Nephron (organoid): ENCODE measurements around the gene ARHGDIB.

ENCODE experiments used
- H3K27ac Mint-ChIP-seq, 3 experiments: 2 replicates each; pipeline ENCODE4 v1.8.0; 2020; ENCODE audit warnings: mixed read lengths in 3 of 3, mild to moderate bottlenecking in 2 of 3, moderate library complexity in 1 of 3
- H3K27me3 Mint-ChIP-seq: 2 replicates; pipeline ENCODE4 v1.8.0; 2021; ENCODE audit warnings: low read depth, mild to moderate bottlenecking, moderate library complexity, mixed read lengths
- H3K36me3 Mint-ChIP-seq: 2 replicates; pipeline ENCODE4 v1.8.0; 2020; ENCODE audit warnings: low read depth, mixed read lengths
- H3K4me1 Mint-ChIP-seq: 2 replicates; pipeline ENCODE4 v1.8.0; 2020; ENCODE audit warnings: mixed read lengths
- H3K4me3 Mint-ChIP-seq, 3 experiments: 2 replicates each; pipeline ENCODE4 v1.8.0; 2020; ENCODE audit warnings: mild to moderate bottlenecking in 3 of 3, mixed read lengths in 3 of 3, moderate library complexity in 2 of 3
- H3K9me3 Mint-ChIP-seq: 2 replicates; pipeline ENCODE4 v1.8.0; 2020; ENCODE audit warnings: mixed read lengths
- CTCF ChIP-seq, 3 experiments: fragments of 200-600 bp; sonication (generic); IDR thresholded peaks; one replicate each; pipeline ENCODE4 v1.5.0; 2021; ENCODE audit warnings: antibody characterized with exemption in 3 of 3; ENCODE audit not compliant: unreplicated experiment in 3 of 3

Gene ARHGDIB

DNA sequence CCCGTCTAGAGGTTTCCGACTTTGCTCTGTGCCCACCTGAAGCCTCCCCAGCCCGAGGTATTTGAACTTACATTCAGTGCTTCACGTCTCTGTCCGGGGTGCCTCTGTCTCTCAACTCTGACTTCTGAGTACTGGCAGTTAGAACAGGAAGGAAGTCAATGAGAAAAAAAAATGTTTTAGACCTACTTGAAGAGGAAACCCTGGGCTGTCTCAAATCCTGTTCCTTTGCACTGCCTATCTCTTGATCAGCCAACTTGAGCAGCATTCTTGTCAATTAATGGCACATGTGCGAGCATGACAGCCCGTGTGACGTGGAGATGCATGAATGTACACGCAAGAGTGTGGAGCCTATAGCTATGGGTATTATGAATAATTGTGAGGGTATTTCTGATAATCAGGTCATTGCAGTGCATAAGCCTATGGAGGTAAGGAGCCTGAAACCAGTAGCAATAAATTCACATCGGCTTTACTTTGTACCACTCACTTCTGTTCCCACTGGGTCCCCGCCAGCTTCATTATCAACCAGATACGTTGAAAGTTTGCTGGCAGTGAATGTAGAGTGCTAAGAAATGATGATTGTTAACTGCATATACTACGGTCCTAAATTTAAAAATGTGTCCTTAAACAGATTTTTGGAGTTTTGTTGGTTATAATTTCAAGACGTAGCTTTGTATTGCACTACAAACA, at the start of gene ARHGDIB:
ARHGDIB (minus strand) TSS at position 136 of the 687 bp plus-strand sequence. CDS start 10,889 bp downstream, outside the sequence.
- Mint-ChIP-seq H3K9me3 (no peaks in the 10 kb centered on the region), H3K4me3 (peak within 1 kb of the TSS; percentile 49 to 75 (median 57)), H3K4me1 (peaks cover 12% of the 10 kb centered on the region), H3K27ac (peak within 1 kb of the TSS; percentile 47 to 76 (median 68)), H3K36me3 (no peaks in the 10 kb centered on the region), H3K27me3 (no peaks in the 10 kb centered on the region)
- TF ChIP-seq CTCF (IDR thresholded peaks at IDR 0.05; ENCODE audit: unreplicated experiment in 3 of 3) = no peak

DNA sequence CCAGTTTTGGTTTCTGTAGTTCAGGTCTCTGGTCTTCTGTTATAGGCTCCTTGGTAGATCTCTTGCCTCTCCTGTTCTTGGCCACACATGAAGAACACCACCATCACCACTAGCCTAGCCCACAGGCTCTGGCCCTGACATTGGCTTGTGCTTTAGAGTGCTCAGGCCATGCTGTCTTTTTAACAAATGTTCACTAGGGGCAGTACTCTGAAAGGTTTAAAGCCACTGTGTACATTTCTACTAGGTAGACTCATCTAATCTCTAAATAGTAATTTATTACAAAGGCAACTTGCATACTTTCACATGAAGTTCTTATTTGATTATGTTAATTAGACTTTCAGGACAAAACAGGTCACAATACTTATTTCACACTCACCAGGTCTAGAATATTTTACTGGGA, 49.8 kb upstream of the ARHGDIB start:
- peaks cover 19% of the 10 kb centered on the region for H3K4me1 Mint-ChIP-seq
- H3K27ac Mint-ChIP-seq = no peak overlapping the region
- no peaks in the 10 kb centered on the region for H3K9me3 Mint-ChIP-seq

DNA sequence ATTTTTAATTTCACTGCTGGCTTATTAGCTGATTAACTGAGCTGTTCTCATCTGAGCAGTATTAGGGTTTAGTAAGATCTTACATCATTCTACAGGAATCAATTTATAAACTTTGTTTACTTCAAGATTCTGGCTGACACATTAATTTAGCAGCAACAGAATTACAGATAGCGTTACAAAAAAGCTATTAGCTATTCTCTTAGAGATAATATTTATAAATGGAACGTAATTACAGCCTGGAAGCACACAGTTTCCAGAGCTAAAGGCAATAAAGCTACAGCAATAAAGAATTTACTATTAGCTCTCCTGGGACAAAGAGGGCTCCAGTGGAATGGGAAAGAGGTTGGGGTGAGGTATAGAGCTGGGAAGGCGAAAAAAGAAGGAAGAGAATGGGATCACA, 46.1 kb upstream of the ARHGDIB start:
- Mint-ChIP-seq H3K9me3 (no peaks in the 10 kb centered on the region), H3K36me3 (no peaks in the 10 kb centered on the region), H3K27me3 (no peaks in the 10 kb centered on the region), H3K4me1 (peaks cover 28% of the 10 kb centered on the region), H3K27ac (peak overlapping the region; percentile 65 to 85 (median 65)), H3K4me3 (no peak overlapping the region)
- no peak for TF ChIP-seq CTCF (IDR thresholded peaks at IDR 0.05; ENCODE audit: unreplicated experiment in 3 of 3)

More for the DNA sequence above, 49.8 kb upstream of the ARHGDIB start:
- H3K27me3 Mint-ChIP-seq = no peaks in the 10 kb centered on the region
- no peak overlapping the region for H3K4me3 Mint-ChIP-seq
- TF ChIP-seq CTCF (IDR thresholded peaks at IDR 0.05; ENCODE audit: unreplicated experiment in 3 of 3) = peak in 1 of 3 experiments; percentile 18
- no peaks in the 10 kb centered on the region for H3K36me3 Mint-ChIP-seq

DNA sequence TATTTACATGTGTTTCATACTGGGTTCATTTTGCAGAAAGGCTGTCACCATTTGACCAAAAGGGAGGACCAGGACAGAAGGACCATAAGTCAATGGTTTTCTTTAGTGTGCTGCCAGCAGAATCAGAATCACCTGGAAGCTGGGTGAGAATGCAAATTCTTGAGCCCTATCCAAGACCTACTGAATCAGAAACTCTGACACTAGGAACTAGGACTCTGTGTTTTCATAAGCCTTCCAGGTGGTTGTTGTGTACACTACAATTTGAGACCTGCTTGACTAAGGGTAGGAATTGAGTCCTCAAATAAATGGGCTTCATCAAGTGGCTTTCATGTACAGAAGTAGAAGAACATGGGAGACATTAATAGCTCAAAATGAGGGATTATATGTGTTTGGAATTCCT, 43.7 kb upstream of the ARHGDIB start:
- H3K27ac Mint-ChIP-seq = peak overlapping the region in 2 of 3 experiments; percentile 52 to 60
- H3K36me3 Mint-ChIP-seq = no peaks in the 10 kb centered on the region
- H3K4me3 Mint-ChIP-seq = no peak overlapping the region
- H3K9me3 Mint-ChIP-seq = no peaks in the 10 kb centered on the region
- H3K27me3 Mint-ChIP-seq = no peaks in the 10 kb centered on the region
- peaks cover 53% of the 10 kb centered on the region for H3K4me1 Mint-ChIP-seq
- TF ChIP-seq CTCF (IDR thresholded peaks at IDR 0.05; ENCODE audit: unreplicated experiment in 3 of 3) = no peak

DNA sequence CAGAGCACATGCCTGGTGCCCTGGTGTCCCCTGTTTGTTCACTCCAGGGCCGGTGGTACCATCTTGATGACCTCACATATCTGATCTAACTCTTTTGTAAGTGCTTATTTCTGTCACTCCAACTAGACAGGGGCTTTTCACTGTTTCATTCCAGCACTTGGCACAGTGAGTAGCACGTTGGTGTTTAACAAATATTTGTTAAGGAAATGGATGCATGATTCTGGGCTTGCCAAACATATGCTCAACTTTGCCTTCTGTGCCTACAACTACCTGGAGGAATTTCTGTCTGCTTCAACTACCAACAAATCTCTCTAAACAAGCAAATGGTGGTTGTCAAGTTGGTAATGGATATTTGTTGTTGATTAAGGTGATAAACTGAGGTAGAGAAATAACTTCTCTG, 43.0 kb upstream of the ARHGDIB start:
- Mint-ChIP-seq H3K36me3 (no peaks in the 10 kb centered on the region), H3K9me3 (no peaks in the 10 kb centered on the region)

More for the DNA sequence above, 43.0 kb upstream of the ARHGDIB start:
- Mint-ChIP-seq H3K4me3 (no peak overlapping the region), H3K4me1 (peaks cover 56% of the 10 kb centered on the region), H3K27ac (peak overlapping the region in 2 of 3 experiments; percentile 52 to 60), H3K27me3 (no peaks in the 10 kb centered on the region)
- TF ChIP-seq CTCF (IDR thresholded peaks at IDR 0.05; ENCODE audit: unreplicated experiment in 3 of 3) = no peak
